ENCODE results near the gene C2orf80. TPM values are rescaled to one million over a fixed set of nuclear protein-coding genes. Genes with fewer than 3 reads are reported as not detected.

The C2orf80 gene
- total and polyA plus RNA-seq, 2 experiments from 2014 or later = not detected

GRCh38 chr2:208189069-208189809, 591 bp downstream of the C2orf80 start:
- no peak overlapping the region for H3K4me3 ChIP-seq
- no peaks in the 10 kb centered on the region for H4K20me1 ChIP-seq (ENCODE audit: insufficient read depth, poor library complexity, severe bottlenecking)
- no peaks in the 10 kb centered on the region for H3K4me1 ChIP-seq (ENCODE audit: insufficient read depth)
- no peaks in the 10 kb centered on the region for H3K27me3 ChIP-seq
- no peak overlapping the region for H3K4me2 ChIP-seq
- H2AFZ ChIP-seq = no peak overlapping the region
- no peaks in the 10 kb centered on the region for H3K79me2 ChIP-seq
- DNase-seq (ENCODE audit: low spot score) = no peak
- no peak overlapping the region for H3K27ac ChIP-seq
- no peak for TF ChIP-seq EZH2phosphoT487 (IDR thresholded peaks at IDR 0.05; ENCODE audit: low read depth, severe bottlenecking, unreplicated experiment)
- no peak for TF ChIP-seq EZH2 (IDR thresholded peaks at IDR 0.05; ENCODE audit: borderline replicate concordance)
- no peak for TF ChIP-seq CTCF (IDR thresholded peaks at IDR 0.05; ENCODE audit: poor library complexity)
- no peaks in the 10 kb centered on the region for H3K9me2 ChIP-seq (replicated peaks; ENCODE audit: insufficient read depth)
- no peaks in the 10 kb centered on the region for H3K9me3 ChIP-seq (ENCODE audit: low read depth)
- no peaks in the 10 kb centered on the region for H3K36me3 ChIP-seq (replicated peaks; ENCODE audit: insufficient read depth, low read depth)
- WGBS (ENCODE audit: low lambda C conversion rate, missing lambda C conversion rate) = 66% methylated on average over 5 of the region's 5 CpGs

GRCh38 chr2:208186893-208187292, 2.9 kb downstream of the C2orf80 start:
- Histone ChIP-seq H2AFZ (no peak overlapping the region), H3K27ac (no peak overlapping the region), H3K27me3 (no peaks in the 10 kb centered on the region), H3K4me2 (no peak overlapping the region), H3K9me3 (ENCODE audit: low read depth) (no peaks in the 10 kb centered on the region), H4K20me1 (ENCODE audit: insufficient read depth, poor library complexity, severe bottlenecking) (no peaks in the 10 kb centered on the region), H3K36me3 (replicated peaks; ENCODE audit: insufficient read depth, low read depth) (no peaks in the 10 kb centered on the region), H3K4me3 (no peak overlapping the region), H3K4me1 (ENCODE audit: insufficient read depth) (no peaks in the 10 kb centered on the region), H3K9me2 (replicated peaks; ENCODE audit: insufficient read depth) (no peaks in the 10 kb centered on the region), H3K79me2 (no peaks in the 10 kb centered on the region)
- no peak for DNase-seq (ENCODE audit: low spot score)
- TF ChIP-seq EZH2 (IDR thresholded peaks at IDR 0.05; ENCODE audit: borderline replicate concordance) (no peak), EZH2phosphoT487 (IDR thresholded peaks at IDR 0.05; ENCODE audit: low read depth, severe bottlenecking, unreplicated experiment) (no peak), CTCF (IDR thresholded peaks at IDR 0.05; ENCODE audit: poor library complexity) (no peak)
- 80% methylated on average over 2 of the region's 2 CpGs for WGBS (ENCODE audit: low lambda C conversion rate, missing lambda C conversion rate)

DNA sequence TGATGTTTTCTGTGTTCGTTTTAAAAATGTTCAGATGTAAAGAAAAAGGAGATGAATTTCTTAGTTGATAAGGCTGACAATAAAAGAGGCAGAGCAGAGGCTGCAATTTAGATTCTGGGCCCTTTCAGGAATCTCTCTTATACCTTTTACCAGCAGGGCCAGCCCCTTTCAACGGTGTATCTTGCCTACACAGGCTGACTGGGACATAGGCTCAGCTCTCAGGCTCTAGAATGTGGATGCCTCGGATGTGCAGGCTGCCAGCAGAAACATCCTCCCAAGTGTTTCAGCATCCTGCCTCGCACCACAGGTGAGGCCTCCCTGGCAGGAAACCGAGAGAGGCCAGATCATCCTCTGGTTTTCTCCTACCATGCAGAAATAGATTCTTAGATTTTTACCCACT, 3.4 kb downstream of the C2orf80 start:
- Histone ChIP-seq H3K9me3 (ENCODE audit: low read depth) (no peaks in the 10 kb centered on the region), H3K4me2 (no peak overlapping the region), H3K4me1 (ENCODE audit: insufficient read depth) (no peaks in the 10 kb centered on the region), H2AFZ (no peak overlapping the region), H3K4me3 (no peak overlapping the region), H3K36me3 (replicated peaks; ENCODE audit: insufficient read depth, low read depth) (no peaks in the 10 kb centered on the region), H3K27ac (no peak overlapping the region), H3K9me2 (replicated peaks; ENCODE audit: insufficient read depth) (no peaks in the 10 kb centered on the region), H3K79me2 (no peaks in the 10 kb centered on the region), H4K20me1 (ENCODE audit: insufficient read depth, poor library complexity, severe bottlenecking) (no peaks in the 10 kb centered on the region), H3K27me3 (no peaks in the 10 kb centered on the region)
- TF ChIP-seq CTCF (IDR thresholded peaks at IDR 0.05; ENCODE audit: poor library complexity) (no peak), EZH2phosphoT487 (IDR thresholded peaks at IDR 0.05; ENCODE audit: low read depth, severe bottlenecking, unreplicated experiment) (no peak), EZH2 (IDR thresholded peaks at IDR 0.05; ENCODE audit: borderline replicate concordance) (no peak)
- 73% methylated on average over 5 of the region's 5 CpGs for WGBS (ENCODE audit: low lambda C conversion rate, missing lambda C conversion rate)
- no peak for DNase-seq (ENCODE audit: low spot score)
